Spleen (tissue), 7 donors: ENCODE measurements around the gene DDX51.

ENCODE experiments used
- POLR2AphosphoS5 ChIP-seq, 3 donors: sonication (generic); formaldehyde crosslinking; IDR thresholded peaks; one replicate each; pipeline ENCODE4 v1.5.1; 2017; ENCODE audit warnings: antibody characterized with exemption in 3 of 3
- TF ChIP-seq, protein P1 (sequence below), 11 experiments: fragments of 200-600 bp in 7 of 11; fragments of 450-650 bp in 4 of 11; sonication (generic) in 4 of 11; IDR thresholded peaks in 8 of 11; conservative IDR thresholded peaks in 3 of 11; 1 replicate in 7 of 11; 2 replicates in 4 of 11; pipeline versions ENCODE4 v1.4.0 to v1.8.0; 2016 to 2021; ENCODE audit warnings: antibody characterized with exemption in 11 of 11, inconsistent platforms in 4 of 11, mild to moderate bottlenecking in 1 of 11
- donor health status: DM: no; HTN: no; CAD: no; lungs with moderate emphysema.
- donor health status: DM: no; HTN: no; CAD: no.
- donor health status: DM: no; HTN: no; CAD: no.

DNA sequence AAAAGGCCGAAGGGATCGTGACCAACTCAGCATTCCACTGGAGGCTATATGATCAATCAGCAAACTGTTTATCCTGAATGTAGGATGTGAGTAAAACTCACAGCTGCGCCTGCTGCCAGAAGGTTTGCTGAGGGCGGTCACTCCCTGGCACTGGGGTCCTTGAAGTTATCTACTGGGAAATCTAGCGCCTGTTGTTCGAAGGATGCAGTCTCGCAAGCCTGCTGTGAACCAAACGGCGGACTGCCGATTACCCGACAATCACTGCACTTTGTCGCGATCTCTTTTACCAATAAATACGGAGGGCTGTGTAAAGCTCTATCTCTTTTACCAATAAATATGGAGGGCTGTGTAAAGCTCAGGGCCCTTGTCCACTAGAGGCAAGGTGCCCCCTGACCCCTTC, 12.9 kb downstream of the DDX51 start:
- TF ChIP-seq, protein P1, sequence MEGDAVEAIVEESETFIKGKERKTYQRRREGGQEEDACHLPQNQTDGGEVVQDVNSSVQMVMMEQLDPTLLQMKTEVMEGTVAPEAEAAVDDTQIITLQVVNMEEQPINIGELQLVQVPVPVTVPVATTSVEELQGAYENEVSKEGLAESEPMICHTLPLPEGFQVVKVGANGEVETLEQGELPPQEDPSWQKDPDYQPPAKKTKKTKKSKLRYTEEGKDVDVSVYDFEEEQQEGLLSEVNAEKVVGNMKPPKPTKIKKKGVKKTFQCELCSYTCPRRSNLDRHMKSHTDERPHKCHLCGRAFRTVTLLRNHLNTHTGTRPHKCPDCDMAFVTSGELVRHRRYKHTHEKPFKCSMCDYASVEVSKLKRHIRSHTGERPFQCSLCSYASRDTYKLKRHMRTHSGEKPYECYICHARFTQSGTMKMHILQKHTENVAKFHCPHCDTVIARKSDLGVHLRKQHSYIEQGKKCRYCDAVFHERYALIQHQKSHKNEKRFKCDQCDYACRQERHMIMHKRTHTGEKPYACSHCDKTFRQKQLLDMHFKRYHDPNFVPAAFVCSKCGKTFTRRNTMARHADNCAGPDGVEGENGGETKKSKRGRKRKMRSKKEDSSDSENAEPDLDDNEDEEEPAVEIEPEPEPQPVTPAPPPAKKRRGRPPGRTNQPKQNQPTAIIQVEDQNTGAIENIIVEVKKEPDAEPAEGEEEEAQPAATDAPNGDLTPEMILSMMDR (IDR thresholded peaks at IDR 0.05 in 8 of 11, conservative IDR thresholded peaks at IDR 0.05 in 3 of 11): no peak
- TF ChIP-seq POLR2AphosphoS5 (IDR thresholded peaks at IDR 0.05): no peak
